GM20000 (cell line): ENCODE measurements around the gene ADAT2.

ENCODE experiments used
- DNase-seq: peaks from one replicate; pipeline ENCODE4 v3.0.0; 2012; ENCODE audit warnings: low spot score
- CTCF ChIP-seq: IDR thresholded peaks from 2 replicates; pipeline ENCODE4 v1.5.1; 2012; ENCODE audit warnings: mild to moderate bottlenecking, control low read depth; ENCODE audit errors: extremely low read depth, missing control alignments

ADAT2 gene

GRCh38 chr6:143401636-143402370 lies 48.7 kb downstream of the ADAT2 start:
- TF ChIP-seq CTCF: no peak
- no peak for DNase-seq

GRCh38 chr6:143401068-143401446 lies 49.4 kb downstream of the ADAT2 start:
- TF ChIP-seq CTCF: no peak
- DNase-seq: no peak

- no peak for TF ChIP-seq CTCF
- no peak for DNase-seq
These were observed 50.0 kb downstream of the ADAT2 start for GRCh38 chr6:143400258-143401067.

- TF ChIP-seq CTCF: no peak
- DNase-seq: no peak
These were observed 50.7 kb downstream of the ADAT2 start for GRCh38 chr6:143399775-143400174.

- DNase-seq: no peak
- no peak for TF ChIP-seq CTCF
These were observed 51.3 kb downstream of the ADAT2 start for GRCh38 chr6:143399176-143399575.

- TF ChIP-seq CTCF: no peak
- DNase-seq: no peak
These were observed 53.0 kb downstream of the ADAT2 start for GRCh38 chr6:143397227-143398222.
